GM23338 (cell line): ENCODE data around the gene POLE. TPM values are rescaled to one million over a fixed set of nuclear protein-coding genes. Genes with fewer than 3 reads are reported as not detected.

Experiments used
- ATAC-seq: fragments of 200-7000 bp; cut with Tn5 transposase; 3 replicates; pipeline ENCODE4 v1.9.1; 2020
- DNase-seq: peaks from one replicate; pipeline ENCODE4 v3.0.0-alpha.2; 2015; ENCODE audit warnings: low spot score
- H2AFZ ChIP-seq: fragments of 200-600 bp; sonication (generic); 2 replicates; pipeline ENCODE4 v1.8.0; 2016; ENCODE audit warnings: antibody characterized with exemption, mild to moderate bottlenecking, moderate library complexity
- H3F3A ChIP-seq: fragments of 200-600 bp; sonication (generic); replicated peaks from 2 replicates; pipeline ENCODE4 v1.8.0; 2017; ENCODE audit warnings: antibody characterized with exemption, mixed run types, low read depth
- H3K27ac ChIP-seq: fragments of 200-600 bp; sonication (generic); 2 replicates; pipeline ENCODE4 v1.6.1; 2016; ENCODE audit warnings: low read depth
- H3K27me3 ChIP-seq: fragments of 200-600 bp; sonication (generic); 2 replicates; pipeline ENCODE4 v1.8.0; 2016; ENCODE audit warnings: mild to moderate bottlenecking, mixed run types, moderate library complexity; ENCODE audit not compliant: insufficient read depth
- H3K36me3 ChIP-seq: fragments of 200-600 bp; sonication (generic); 2 replicates; pipeline ENCODE4 v1.8.0; 2016; ENCODE audit warnings: mild to moderate bottlenecking; ENCODE audit not compliant: insufficient read depth
- H3K4me1 ChIP-seq: fragments of 200-600 bp; sonication (generic); 2 replicates; pipeline ENCODE4 v1.8.0; 2016; ENCODE audit warnings: mild to moderate bottlenecking, moderate library complexity; ENCODE audit not compliant: insufficient read depth
- H3K4me2 ChIP-seq: fragments of 200-600 bp; sonication (generic); 2 replicates; pipeline ENCODE4 v1.7.1; 2017; ENCODE audit warnings: mixed run types
- H3K4me3 ChIP-seq: fragments of 200-600 bp; sonication (generic); 2 replicates; pipeline ENCODE4 v1.6.1; 2016; ENCODE audit warnings: mixed run types
- H3K79me2 ChIP-seq: fragments of 200-600 bp; sonication (generic); replicated peaks from 2 replicates; pipeline ENCODE4 v1.8.0; 2017; ENCODE audit warnings: mild to moderate bottlenecking; ENCODE audit not compliant: insufficient read depth
- H3K9me2 ChIP-seq: fragments of 200-600 bp; sonication (generic); 2 replicates; pipeline ENCODE4 v1.8.0; 2017; ENCODE audit not compliant: insufficient read depth
- H4K20me1 ChIP-seq: fragments of 200-600 bp; sonication (generic); replicated peaks from 2 replicates; pipeline ENCODE4 v1.8.0; 2017; ENCODE audit warnings: mild to moderate bottlenecking; ENCODE audit not compliant: insufficient read depth
- H3K27ac Mint-ChIP-seq: 2 replicates; pipeline ENCODE4 v1.8.0; 2020; ENCODE audit warnings: inconsistent platforms, mild to moderate bottlenecking, moderate library complexity, mixed read lengths
- H3K27me3 Mint-ChIP-seq: 3 replicates; pipeline ENCODE4 v1.8.0; 2022; ENCODE audit warnings: low read depth, mild to moderate bottlenecking, moderate library complexity, mixed read lengths, inconsistent platforms; ENCODE audit not compliant: insufficient read depth, poor library complexity
- H3K36me3 Mint-ChIP-seq: 3 replicates; pipeline ENCODE4 v1.8.0; 2021; ENCODE audit warnings: low read depth, mild to moderate bottlenecking, inconsistent platforms, moderate library complexity, mixed read lengths
- H3K4me1 Mint-ChIP-seq: 3 replicates; pipeline ENCODE4 v1.8.0; 2020; ENCODE audit warnings: mild to moderate bottlenecking, inconsistent platforms, mixed read lengths
- H3K4me3 Mint-ChIP-seq: 3 replicates; pipeline ENCODE4 v1.8.0; 2021; ENCODE audit warnings: moderate library complexity, mild to moderate bottlenecking, inconsistent platforms, mixed read lengths
- H3K9me3 Mint-ChIP-seq: 3 replicates; pipeline ENCODE4 v1.8.0; 2020; ENCODE audit warnings: moderate library complexity, mild to moderate bottlenecking, inconsistent platforms, mixed read lengths
- CREB1 ChIP-seq: fragments of 250-450 bp; sonication (Bioruptor Pico); IDR thresholded peaks from 2 replicates; pipeline ENCODE4 v1.5.0; 2020; ENCODE audit warnings: low read depth, mild to moderate bottlenecking, moderate library complexity
- CTCF ChIP-seq, 2 experiments: fragments of 200-600 bp in 1 of 2; sonication (generic) in 1 of 2; conservative IDR thresholded peaks; 2 replicates each; pipeline versions ENCODE4 v1.5.1 to v1.6.1; 2016 to 2017; ENCODE audit warnings: antibody characterized with exemption in 2 of 2, low read depth in 2 of 2, mild to moderate bottlenecking in 2 of 2, moderate library complexity in 1 of 2
- EZH2 ChIP-seq: fragments of 200-600 bp; sonication (generic); IDR thresholded peaks from one replicate; pipeline ENCODE4 v1.8.0; 2017; ENCODE audit warnings: antibody characterized with exemption, mild to moderate bottlenecking, low read depth; ENCODE audit not compliant: unreplicated experiment
- JUNB ChIP-seq: IDR thresholded peaks from one replicate; pipeline ENCODE4 v1.6.1; 2016; ENCODE audit warnings: antibody characterized with exemption; ENCODE audit not compliant: unreplicated experiment
- NANOG ChIP-seq: IDR thresholded peaks from 2 replicates; pipeline ENCODE4 v1.6.1; 2016; ENCODE audit warnings: antibody characterized with exemption, borderline replicate concordance
- POLR2AphosphoS5 ChIP-seq: IDR thresholded peaks from 2 replicates; pipeline ENCODE4 v1.6.1; 2016; ENCODE audit warnings: antibody characterized with exemption, low read depth
- REST ChIP-seq: IDR thresholded peaks from one replicate; pipeline ENCODE4 v1.6.1; 2018; ENCODE audit warnings: antibody characterized with exemption; ENCODE audit not compliant: unreplicated experiment
- STAT1 ChIP-seq: IDR thresholded peaks from one replicate; pipeline ENCODE4 v1.6.1; 2016; ENCODE audit warnings: antibody characterized with exemption; ENCODE audit not compliant: unreplicated experiment
- ZNF114 ChIP-seq: fragments of 250-450 bp; sonication (Bioruptor Pico); IDR thresholded peaks from 2 replicates; pipeline ENCODE4 v1.5.0; 2020; ENCODE audit warnings: mild to moderate bottlenecking, moderate library complexity
- ZNF331 ChIP-seq: fragments of 250-450 bp; sonication (Bioruptor Pico); IDR thresholded peaks from 2 replicates; pipeline ENCODE4 v1.5.0; 2020; ENCODE audit warnings: low read depth, mild to moderate bottlenecking, moderate library complexity
- polyA plus RNA-seq: library from polyadenylated mRNA; unstranded; fragments of >200 nt; fragmentation: Nextera tagmentation; extraction: Ambion mirVana; gene quantifications from 2 replicates; pipeline ENCODE4 v1.2.1, GENCODE V29; 2016
- total RNA-seq: library from RNA; depleted of rRNA; stranded (reverse); fragments of >200 nt; shearing (Covaris generic); gene quantifications from 2 replicates; pipeline ENCODE4 v1.2.3, GENCODE V29; 2014
- TF ChIP-seq, protein P1 (sequence below): fragments of 250-450 bp; sonication (Bioruptor Pico); IDR thresholded peaks from 2 replicates; pipeline ENCODE4 v1.5.0; 2020; ENCODE audit warnings: mild to moderate bottlenecking, moderate library complexity

The POLE gene
- total and polyA plus RNA-seq, 2 experiments from 2014 or later = 33.6 to 125 TPM

GRCh38 chr12:132731574-132731973, 44.4 kb upstream of the POLE start (continued):
- TF ChIP-seq, protein P1, sequence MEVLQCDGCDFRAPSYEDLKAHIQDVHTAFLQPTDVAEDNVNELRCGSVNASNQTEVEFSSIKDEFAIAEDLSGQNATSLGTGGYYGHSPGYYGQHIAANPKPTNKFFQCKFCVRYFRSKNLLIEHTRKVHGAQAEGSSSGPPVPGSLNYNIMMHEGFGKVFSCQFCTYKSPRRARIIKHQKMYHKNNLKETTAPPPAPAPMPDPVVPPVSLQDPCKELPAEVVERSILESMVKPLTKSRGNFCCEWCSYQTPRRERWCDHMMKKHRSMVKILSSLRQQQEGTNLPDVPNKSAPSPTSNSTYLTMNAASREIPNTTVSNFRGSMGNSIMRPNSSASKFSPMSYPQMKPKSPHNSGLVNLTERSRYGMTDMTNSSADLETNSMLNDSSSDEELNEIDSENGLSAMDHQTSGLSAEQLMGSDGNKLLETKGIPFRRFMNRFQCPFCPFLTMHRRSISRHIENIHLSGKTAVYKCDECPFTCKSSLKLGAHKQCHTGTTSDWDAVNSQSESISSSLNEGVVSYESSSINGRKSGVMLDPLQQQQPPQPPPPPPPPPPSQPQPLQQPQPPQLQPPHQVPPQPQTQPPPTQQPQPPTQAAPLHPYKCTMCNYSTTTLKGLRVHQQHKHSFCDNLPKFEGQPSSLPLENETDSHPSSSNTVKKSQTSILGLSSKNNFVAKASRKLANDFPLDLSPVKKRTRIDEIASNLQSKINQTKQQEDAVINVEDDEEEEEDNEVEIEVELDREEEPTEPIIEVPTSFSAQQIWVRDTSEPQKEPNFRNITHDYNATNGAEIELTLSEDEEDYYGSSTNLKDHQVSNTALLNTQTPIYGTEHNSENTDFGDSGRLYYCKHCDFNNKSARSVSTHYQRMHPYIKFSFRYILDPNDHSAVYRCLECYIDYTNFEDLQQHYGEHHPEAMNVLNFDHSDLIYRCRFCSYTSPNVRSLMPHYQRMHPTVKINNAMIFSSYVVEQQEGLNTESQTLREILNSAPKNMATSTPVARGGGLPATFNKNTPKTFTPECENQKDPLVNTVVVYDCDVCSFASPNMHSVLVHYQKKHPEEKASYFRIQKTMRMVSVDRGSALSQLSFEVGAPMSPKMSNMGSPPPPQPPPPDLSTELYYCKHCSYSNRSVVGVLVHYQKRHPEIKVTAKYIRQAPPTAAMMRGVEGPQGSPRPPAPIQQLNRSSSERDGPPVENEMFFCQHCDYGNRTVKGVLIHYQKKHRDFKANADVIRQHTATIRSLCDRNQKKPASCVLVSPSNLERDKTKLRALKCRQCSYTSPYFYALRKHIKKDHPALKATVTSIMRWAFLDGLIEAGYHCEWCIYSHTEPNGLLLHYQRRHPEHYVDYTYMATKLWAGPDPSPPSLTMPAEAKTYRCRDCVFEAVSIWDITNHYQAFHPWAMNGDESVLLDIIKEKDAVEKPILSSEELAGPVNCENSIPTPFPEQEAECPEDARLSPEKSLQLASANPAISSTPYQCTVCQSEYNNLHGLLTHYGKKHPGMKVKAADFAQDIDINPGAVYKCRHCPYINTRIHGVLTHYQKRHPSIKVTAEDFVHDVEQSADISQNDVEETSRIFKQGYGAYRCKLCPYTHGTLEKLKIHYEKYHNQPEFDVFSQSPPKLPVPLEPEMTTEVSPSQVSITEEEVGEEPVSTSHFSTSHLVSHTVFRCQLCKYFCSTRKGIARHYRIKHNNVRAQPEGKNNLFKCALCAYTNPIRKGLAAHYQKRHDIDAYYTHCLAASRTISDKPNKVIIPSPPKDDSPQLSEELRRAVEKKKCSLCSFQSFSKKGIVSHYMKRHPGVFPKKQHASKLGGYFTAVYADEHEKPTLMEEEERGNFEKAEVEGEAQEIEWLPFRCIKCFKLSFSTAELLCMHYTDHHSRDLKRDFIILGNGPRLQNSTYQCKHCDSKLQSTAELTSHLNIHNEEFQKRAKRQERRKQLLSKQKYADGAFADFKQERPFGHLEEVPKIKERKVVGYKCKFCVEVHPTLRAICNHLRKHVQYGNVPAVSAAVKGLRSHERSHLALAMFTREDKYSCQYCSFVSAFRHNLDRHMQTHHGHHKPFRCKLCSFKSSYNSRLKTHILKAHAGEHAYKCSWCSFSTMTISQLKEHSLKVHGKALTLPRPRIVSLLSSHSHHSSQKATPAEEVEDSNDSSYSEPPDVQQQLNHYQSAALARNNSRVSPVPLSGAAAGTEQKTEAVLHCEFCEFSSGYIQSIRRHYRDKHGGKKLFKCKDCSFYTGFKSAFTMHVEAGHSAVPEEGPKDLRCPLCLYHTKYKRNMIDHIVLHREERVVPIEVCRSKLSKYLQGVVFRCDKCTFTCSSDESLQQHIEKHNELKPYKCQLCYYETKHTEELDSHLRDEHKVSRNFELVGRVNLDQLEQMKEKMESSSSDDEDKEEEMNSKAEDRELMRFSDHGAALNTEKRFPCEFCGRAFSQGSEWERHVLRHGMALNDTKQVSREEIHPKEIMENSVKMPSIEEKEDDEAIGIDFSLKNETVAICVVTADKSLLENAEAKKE (CRISPR knock-in tag) = no peak
- TF ChIP-seq CREB1 (CRISPR knock-in tag) (no peak), ZNF114 (CRISPR knock-in tag) (no peak), ZNF331 (CRISPR knock-in tag) (no peak), NANOG (no peak)

DNA sequence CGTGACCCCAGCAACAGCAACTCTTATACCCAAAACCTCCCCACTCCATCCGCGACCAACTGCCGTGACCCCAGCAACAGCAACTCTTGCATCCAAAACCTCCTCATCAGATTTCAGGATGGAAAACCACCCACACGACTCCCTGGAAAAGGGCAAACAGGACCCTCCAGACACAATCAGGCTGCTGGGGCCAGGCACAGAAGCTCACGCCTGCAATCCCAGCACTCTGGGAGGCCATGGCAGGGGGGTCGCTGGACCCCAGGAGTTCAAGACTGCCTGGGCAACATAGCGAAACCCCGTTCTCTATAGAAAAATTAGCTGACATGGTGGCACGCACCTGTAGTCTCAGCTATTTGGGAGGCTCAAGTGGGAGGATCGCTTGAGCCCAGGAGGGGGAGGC, 43.2 kb upstream of the POLE start:
- Histone ChIP-seq H3K27ac (no peak overlapping the region), H3F3A (peaks cover 13% of the 10 kb centered on the region), H4K20me1 (peaks cover 16% of the 10 kb centered on the region; the same call in 1 of the 2 replicates), H3K9me2 (no peaks in the 10 kb centered on the region), H2AFZ (no peak overlapping the region), H3K4me2 (no peak overlapping the region), H3K36me3 (peaks cover 34% of the 10 kb centered on the region), H3K4me3 (no peak overlapping the region), H3K27me3 (no peaks in the 10 kb centered on the region), H3K79me2 (no peaks in the 10 kb centered on the region), H3K4me1 (no peaks in the 10 kb centered on the region)
- no peak overlapping the region for H3K4me3 Mint-ChIP-seq
- ATAC-seq = no peak
- DNase-seq = no peak
- H3K4me1 Mint-ChIP-seq = no peaks in the 10 kb centered on the region; the same call in 2 of the 3 replicates
- peaks cover 30% of the 10 kb centered on the region for H3K27me3 Mint-ChIP-seq
- peaks cover 19% of the 10 kb centered on the region for H3K9me3 Mint-ChIP-seq
- peaks cover 98% of the 10 kb centered on the region for H3K36me3 Mint-ChIP-seq
- no peak overlapping the region for H3K27ac Mint-ChIP-seq
- TF ChIP-seq EZH2 (no peak), STAT1 (no peak), JUNB (no peak), CTCF (conservative IDR thresholded peaks at IDR 0.05; ENCODE audit: low read depth in 2 of 2) (no peak), ZNF331 (CRISPR knock-in tag) (no peak), CREB1 (CRISPR knock-in tag) (no peak), POLR2AphosphoS5 (no peak), NANOG (no peak), REST (no peak)
